COLO829 (cell line): ENCODE measurements around the gene SLC45A3.

Experiments used
- DNase-seq: peaks from one replicate; pipeline ENCODE4 v3.0.0; 2012; ENCODE audit warnings: low spot score

Gene SLC45A3

DNA sequence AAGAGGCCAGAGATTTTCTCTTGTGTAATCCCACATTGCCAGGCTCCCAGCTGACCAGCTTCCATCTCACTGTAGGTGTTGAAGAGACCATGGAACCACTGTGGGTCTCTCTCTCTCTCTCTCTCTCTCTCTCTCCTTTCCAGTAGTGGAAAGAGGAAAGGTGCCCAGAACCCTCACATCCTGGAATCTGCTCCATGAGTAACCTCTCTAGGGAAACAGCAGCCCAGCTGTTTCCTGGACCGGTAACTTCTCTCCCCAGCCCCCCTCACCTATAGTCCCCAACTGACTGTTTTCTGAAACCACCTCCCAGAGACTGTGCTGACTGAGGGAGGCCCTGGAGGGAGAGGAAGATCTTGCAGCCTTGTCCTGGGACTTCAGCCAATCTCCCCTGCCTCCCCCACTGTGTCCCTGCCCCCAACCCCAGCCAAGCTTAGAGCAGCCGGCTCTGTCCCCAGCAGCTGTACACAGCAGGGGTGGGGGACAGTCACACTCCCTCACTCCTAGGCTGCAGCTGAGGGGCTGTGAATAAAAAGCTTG, 20.6 kb upstream of the SLC45A3 start:
- no peak for DNase-seq

DNA sequence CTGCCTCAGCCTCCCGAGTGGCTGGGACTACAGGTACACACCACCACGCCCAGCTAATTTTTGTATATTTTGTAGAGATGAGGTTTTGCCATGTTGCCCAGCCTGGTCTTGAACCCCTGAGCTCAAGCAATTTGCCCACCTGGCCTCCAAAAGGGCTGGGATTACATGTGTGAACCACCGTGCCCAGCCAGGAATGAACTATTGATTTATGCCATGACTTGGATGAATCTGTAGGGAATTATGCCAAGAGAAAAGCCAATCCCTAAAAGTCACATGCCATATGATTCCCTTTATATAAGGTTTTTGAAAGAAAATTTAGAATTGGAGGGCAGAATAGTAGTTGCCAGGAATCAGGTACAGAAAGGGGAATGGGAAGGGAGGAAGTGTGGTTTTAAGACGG, 19.1 kb upstream of the SLC45A3 start:
- DNase-seq: no peak

GRCh38 chr1:205698921-205699320, 18.6 kb upstream of the SLC45A3 start:
- DNase-seq: no peak

GRCh38 chr1:205693421-205693991, 13.2 kb upstream of the SLC45A3 start:
- no peak for DNase-seq

- no peak for DNase-seq
Observed at GRCh38 chr1:205692423-205692822, 12.1 kb upstream of the SLC45A3 start.

DNA sequence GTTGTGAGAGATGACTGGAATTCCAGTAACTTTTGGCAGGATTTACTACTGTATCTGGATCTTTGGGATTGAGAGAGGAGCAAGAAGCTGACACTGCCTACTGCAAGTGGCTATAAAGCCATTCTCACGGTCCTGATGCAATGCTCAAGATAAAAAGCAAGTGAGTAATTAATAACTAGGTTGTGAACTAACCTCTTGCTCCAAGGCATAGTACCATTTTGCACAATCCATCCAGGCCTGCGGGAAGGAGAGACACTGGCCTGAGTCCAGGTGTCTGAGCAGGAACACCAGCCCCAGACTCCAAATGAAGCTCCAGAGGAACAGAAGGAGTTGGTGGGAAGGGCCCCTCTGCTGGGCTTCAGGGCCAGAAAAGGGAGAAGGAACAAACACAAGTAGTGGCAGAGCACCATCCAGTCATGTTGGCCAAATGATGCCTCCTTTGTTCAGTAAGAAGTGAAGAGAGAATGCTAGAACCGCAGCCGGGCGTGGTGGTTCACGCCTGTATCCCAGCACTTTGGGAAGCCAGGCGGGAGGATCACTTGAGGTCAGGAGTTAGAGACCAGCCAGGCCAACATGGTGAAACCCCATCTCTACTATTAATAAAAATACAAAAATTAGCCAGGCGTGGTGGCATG, 9.9 kb upstream of the SLC45A3 start:
- no peak for DNase-seq

DNA sequence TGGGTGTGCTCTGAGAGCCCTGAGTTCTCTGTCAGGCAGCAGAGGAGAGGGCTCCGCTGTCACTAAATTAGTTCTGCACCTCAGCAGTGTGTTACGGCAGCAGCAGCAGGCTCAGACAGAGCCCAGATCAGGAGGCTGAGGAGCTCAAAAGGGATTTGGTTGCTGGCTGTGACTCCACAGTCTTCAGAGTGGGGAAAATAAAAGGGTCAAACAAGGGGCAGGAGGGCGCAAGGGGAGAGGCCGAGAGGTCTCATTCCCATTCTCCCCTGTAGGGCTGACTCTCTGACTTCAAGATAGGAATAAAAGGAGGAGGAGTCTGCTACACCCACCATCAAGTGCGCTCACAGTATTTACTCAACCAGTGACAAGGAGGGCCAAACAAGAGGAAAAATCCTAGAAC, 9.2 kb upstream of the SLC45A3 start:
- no peak for DNase-seq

GRCh38 chr1:205688171-205689080, 8.1 kb upstream of the SLC45A3 start:
- no peak for DNase-seq

DNA sequence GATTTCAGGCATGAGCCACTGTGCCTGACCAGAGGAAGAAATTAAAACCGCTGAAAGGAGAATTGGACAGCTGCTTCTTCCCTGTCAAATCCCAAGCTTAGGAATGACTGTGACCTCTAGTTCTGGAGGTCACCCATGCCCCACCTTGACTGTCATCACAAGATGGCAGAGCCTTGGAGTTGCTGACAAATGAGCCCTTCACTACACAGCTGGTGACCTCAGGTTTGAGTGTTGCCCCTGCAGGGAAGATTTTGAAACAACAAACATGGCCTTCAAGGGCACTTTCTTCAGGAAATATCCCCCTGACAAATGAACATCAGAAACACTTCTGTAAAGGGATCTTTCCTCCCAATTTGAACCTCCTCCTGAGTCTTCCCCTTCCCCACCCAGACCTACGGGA, 6.9 kb upstream of the SLC45A3 start:
- DNase-seq: no peak

GRCh38 chr1:205681364-205681763, 1.1 kb upstream of the SLC45A3 start:
- no peak for DNase-seq

- no peak for DNase-seq
Observed at GRCh38 chr1:205678286-205679111, 1.8 kb downstream of the SLC45A3 start.

DNA sequence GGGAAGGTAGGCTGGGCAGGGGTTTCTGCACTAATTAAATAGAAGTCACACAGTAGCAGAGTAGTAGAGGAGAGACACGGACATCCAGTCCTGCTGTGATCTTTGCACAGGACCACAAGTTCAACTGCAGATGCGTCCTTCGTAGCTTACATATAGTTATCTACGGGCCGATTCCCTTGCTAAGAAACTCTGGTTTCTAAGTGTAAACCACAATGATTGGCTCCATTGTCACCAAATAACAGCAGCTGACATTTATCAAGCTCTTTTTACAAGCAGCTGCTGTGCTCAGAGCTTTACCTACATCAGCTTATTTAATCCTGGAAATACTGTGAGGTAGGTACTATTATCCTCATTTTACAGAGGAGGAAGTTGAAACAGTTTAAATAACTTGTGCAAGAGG, 3.1 kb downstream of the SLC45A3 start:
- DNase-seq: no peak

DNA sequence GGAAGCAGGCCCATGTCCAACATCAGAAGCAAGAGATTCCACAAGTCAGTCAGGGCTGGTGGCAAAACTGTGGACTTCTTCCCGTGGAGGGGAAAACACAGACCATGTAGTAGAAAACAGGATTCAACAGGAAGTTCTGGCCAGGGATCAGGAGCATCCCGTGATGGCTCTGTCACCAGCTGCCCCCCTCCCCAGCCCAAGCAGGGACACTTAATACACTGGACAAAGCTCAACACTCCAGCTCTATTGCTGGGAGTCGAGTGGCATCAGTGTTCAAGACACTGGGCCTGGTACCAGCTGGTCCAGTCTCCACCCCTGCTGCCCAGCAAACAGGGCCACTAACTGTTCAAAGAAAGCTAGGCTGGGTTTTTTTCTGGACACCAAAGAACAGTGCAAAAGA, 3.7 kb downstream of the SLC45A3 start:
- DNase-seq: no peak

- no peak for DNase-seq
Observed at GRCh38 chr1:205676002-205676401, 4.3 kb downstream of the SLC45A3 start.

DNA sequence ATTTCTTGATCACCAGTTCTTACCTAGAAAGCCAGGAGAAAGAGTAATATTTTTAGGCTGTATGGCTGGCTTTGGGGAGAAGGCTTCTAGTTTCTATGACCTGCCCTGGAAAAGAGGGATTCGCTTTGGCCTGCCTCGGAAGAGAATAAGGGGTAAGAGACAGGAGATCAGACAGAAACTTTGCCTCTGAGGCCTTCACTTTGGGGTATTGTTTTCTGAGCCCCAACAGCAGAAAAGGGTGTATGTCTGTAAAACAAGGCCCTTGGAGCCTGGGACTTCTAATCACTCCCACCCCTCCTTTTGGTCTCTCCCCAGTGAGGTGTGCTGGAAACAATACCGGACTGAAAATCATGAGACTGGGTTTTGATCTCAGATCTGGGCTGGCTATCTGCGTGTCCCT, 5.1 kb downstream of the SLC45A3 start:
- DNase-seq: no peak

DNA sequence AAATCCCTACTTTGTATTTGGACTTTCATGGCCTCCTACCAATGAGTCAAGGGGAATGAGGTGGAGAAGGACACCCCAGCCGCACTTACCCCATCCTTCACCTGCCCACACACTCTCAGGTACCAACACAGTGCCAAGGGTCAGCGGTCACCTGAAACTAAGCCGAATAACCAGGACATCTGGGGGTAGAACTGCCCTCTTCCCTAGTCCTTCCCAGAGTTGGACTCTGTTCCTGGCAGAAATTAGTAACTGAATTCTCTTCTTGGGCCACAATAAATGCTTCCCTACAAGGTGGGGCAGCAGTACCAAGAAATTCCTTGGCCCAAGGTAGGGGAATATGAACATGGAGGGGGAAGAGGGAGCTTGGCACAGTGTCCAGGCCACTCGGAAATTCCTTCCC, 7.3 kb downstream of the SLC45A3 start:
- DNase-seq: no peak

GRCh38 chr1:205672395-205672889, 7.9 kb downstream of the SLC45A3 start:
- DNase-seq: no peak

DNA sequence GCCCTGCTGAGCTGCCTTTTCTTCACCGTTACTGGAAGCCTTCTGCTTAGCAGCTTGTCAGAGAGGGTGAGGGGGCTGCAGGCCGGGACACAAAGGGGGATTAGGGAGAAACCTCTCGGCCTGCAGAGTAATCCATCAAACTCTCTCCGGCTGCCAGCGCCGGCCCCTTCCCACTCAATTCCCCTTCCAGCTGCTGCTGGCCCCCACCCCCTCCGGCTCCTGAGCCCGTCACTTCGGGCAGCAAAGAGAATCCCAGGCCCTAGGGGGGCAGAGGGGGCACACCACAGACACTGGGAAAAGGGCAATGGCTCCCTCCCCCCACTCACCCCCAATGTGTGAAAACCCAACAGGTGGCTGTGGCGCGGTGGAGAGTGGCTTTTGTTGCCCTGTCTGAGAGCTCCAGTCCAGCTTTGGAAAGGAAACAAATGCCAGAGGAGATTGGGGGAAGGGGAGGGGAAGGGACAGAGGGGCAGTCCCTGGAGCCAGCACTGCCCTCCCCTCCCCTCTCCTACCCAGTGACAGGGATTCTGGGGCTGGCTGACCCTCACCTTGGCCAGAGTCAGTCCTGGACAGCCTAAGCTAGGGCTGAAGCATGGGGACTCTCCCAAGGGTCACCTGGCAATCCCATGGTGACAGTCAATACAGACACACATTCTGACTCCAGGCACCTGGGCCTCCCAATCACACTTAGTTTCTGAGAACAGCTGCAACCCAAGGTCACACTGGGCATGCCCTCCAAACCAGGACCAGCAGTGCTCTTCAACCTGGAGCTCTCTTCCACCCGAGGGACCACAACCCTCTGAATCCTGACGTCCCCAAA, 9.5 kb downstream of the SLC45A3 start:
- DNase-seq: no peak

- no peak for DNase-seq
Observed at GRCh38 chr1:205670150-205670446, 10.2 kb downstream of the SLC45A3 start.

DNA sequence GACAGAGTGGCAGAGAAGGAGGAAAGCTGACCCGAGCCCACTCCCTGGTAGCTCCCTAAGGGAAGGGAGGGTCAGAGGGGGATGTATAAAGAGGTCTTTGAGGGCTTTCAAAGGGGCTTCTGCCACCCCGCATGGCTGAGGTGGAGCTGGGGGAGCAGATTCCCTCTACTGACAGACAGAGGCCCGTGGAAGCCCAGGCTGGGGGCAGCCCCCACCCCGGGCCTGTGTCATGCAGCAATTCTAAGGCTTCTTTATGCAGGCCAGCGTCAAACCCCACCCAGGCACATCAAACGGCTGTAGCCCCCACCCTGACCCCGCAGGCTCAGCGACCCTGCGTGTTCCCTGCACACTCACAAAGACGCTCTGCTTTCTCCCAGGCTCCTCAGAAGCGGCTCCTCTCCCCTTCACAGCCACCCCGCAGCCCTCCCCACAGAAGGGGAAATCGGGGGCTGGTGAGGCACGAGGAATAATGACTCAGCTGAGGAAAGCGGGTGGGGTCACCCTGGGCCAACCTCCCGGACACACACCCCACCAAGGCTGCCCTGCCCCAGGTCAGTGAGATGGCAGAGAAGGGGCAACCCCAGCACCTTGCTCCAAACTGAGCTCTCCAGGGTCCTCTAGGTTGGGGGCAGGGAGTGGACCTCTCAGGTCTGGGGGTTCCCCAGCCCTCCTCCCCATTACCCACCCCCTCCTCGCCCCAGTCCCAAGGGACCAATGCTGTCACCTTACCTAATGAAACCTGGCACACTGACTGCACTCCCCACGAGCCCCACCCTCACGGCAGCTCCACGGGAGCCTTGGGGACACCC, 10.8 kb downstream of the SLC45A3 start:
- no peak for DNase-seq
